Measurements from ENCODE around the gene CNTNAP2. TPM values are rescaled to one million over a fixed set of nuclear protein-coding genes. Genes with fewer than 3 reads are reported as not detected.

CNTNAP2 gene
- total RNA-seq, 2 donors from 2014 or later, result 171 to 228 TPM

DNA sequence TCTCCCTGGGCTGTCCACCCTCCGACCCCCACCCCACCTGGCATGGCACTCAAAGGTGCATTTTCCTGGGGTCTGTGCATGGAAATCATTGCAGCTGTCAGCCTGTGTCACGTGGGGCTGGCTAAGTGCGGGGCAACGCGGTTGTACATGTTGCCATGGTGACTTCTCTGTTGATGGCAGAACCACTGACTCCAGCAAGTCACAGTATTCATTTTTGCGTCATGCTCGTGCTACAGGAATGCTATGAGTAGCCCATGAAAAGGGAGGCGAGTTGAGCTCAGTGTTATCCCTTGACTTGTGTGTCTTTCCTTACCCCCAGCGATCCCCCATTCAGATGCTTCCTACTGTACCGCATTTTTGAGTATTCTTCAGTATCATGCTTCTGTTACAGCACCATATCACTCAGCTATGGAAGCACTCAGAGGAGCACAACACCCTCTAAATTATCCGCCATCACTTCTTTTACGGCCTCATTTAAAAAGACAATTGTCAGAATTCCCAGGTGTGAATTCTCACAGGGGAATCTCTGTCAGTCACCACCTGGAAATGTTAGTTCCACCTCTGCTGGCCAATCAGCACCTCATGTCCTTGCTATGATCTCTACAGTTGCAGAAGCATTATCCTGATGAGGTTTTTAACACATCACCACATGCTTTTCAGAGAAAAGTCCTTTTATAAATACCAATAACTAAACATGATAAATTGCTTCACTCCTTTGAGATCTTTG is 2279.6 kb downstream of the CNTNAP2 start:
- peak; percentile 62 for DNase-seq

DNA sequence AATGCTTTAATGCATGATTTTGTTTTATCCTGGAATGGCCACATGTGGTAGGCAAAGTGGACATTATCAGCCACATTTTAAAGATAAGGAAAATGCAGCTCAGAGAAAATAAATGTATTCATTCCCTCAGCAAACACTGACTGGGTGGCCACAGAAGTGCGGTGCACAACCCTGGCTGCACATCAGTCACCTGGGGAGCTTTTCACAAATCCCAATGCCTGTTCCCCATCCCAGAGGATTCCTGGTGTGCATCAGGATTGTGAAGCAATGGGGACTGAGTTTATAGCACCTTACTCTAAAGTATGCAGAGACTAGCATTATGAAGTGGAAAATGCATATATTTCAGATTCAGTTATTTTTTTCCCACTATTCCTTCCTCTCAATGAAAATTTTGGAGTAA is 2280.5 kb downstream of the CNTNAP2 start:
- Mint-ChIP-seq H3K36me3 (ENCODE audit: low read depth) (peaks cover 19% of the 10 kb centered on the region), H3K4me1 (peaks cover 54% of the 10 kb centered on the region), H3K27ac (no peak overlapping the region), H3K9me3 (no peaks in the 10 kb centered on the region), H3K4me3 (no peak overlapping the region), H3K27me3 (ENCODE audit: insufficient read depth) (no peaks in the 10 kb centered on the region)
- H3K4me3 ChIP-seq (ENCODE audit: low read length), result no peak overlapping the region
- no peaks in the 10 kb centered on the region for H3K27me3 ChIP-seq (ENCODE audit: control insufficient read depth, insufficient read depth, low read length, poor library complexity, severe bottlenecking)
- H3K27ac ChIP-seq (ENCODE audit: low read depth, low read length), result no peak overlapping the region
- no peak overlapping the region for H3K9ac ChIP-seq (ENCODE audit: extremely low read depth, low read length, poor library complexity, severe bottlenecking)
- no peak for DNase-seq
- H3K36me3 ChIP-seq (ENCODE audit: control insufficient read depth, insufficient read depth, low read length), result peaks cover 77% of the 10 kb centered on the region
- TF ChIP-seq, protein P1, sequence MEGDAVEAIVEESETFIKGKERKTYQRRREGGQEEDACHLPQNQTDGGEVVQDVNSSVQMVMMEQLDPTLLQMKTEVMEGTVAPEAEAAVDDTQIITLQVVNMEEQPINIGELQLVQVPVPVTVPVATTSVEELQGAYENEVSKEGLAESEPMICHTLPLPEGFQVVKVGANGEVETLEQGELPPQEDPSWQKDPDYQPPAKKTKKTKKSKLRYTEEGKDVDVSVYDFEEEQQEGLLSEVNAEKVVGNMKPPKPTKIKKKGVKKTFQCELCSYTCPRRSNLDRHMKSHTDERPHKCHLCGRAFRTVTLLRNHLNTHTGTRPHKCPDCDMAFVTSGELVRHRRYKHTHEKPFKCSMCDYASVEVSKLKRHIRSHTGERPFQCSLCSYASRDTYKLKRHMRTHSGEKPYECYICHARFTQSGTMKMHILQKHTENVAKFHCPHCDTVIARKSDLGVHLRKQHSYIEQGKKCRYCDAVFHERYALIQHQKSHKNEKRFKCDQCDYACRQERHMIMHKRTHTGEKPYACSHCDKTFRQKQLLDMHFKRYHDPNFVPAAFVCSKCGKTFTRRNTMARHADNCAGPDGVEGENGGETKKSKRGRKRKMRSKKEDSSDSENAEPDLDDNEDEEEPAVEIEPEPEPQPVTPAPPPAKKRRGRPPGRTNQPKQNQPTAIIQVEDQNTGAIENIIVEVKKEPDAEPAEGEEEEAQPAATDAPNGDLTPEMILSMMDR (conservative IDR thresholded peaks at IDR 0.05), result no peak
- no peaks in the 10 kb centered on the region for H3K9me3 ChIP-seq (ENCODE audit: control insufficient read depth, low read length)
- H3K4me1 ChIP-seq (ENCODE audit: control insufficient read depth, insufficient read depth, low read length), result peaks cover 9% of the 10 kb centered on the region
- WGBS, 2 experiments (ENCODE audit: insufficient coverage in 1 of 2, insufficient read length in 1 of 2), result 60 to 66% methylated on average over 1 of the region's 1 CpG

More for the DNA sequence above, 2279.6 kb downstream of the CNTNAP2 start:
- Mint-ChIP-seq H3K4me3 (no peak overlapping the region), H3K36me3 (ENCODE audit: low read depth) (peaks cover 22% of the 10 kb centered on the region), H3K9me3 (no peaks in the 10 kb centered on the region), H3K27ac (peak overlapping the region; percentile 24), H3K4me1 (peaks cover 48% of the 10 kb centered on the region), H3K27me3 (ENCODE audit: insufficient read depth) (no peaks in the 10 kb centered on the region)
- Histone ChIP-seq H3K9ac (ENCODE audit: extremely low read depth, low read length, poor library complexity, severe bottlenecking) (no peak overlapping the region), H3K27me3 (ENCODE audit: control insufficient read depth, insufficient read depth, low read length, poor library complexity, severe bottlenecking) (no peaks in the 10 kb centered on the region), H3K27ac (ENCODE audit: low read depth, low read length) (peak overlapping the region; percentile 72), H3K4me3 (ENCODE audit: low read length) (no peak overlapping the region), H3K9me3 (ENCODE audit: control insufficient read depth, low read length) (no peaks in the 10 kb centered on the region), H3K4me1 (ENCODE audit: control insufficient read depth, insufficient read depth, low read length) (peaks cover 9% of the 10 kb centered on the region), H3K36me3 (ENCODE audit: control insufficient read depth, insufficient read depth, low read length) (peaks cover 77% of the 10 kb centered on the region)
- 74 to 79% methylated on average over 12 of the region's 12 CpGs for WGBS, 2 experiments (ENCODE audit: insufficient coverage in 1 of 2, insufficient read length in 1 of 2)
- TF ChIP-seq, protein P1 (conservative IDR thresholded peaks at IDR 0.05), result no peak

DNA sequence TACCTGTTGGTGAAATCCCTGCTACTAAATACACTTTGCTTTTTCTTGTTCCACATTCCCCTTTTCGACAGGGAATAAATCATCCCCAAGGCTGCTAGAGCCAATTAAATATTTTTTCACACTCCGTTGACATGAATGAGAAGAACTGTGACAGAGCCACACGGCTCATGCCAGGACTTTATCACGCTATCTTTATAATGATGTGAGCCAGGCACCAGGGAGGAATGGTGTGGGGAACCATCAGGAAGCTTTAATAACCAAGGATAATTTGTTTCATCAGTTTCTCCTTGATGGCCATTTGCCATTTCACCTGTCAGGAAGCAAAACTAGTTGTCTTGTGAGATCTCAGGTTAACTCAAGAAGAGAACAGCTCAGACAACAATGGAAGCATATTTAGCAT is 2280.9 kb downstream of the CNTNAP2 start:
- Histone ChIP-seq H3K9me3 (ENCODE audit: control insufficient read depth, low read length) (no peaks in the 10 kb centered on the region), H3K27me3 (ENCODE audit: control insufficient read depth, insufficient read depth, low read length, poor library complexity, severe bottlenecking) (no peaks in the 10 kb centered on the region), H3K27ac (ENCODE audit: low read depth, low read length) (no peak overlapping the region), H3K4me3 (ENCODE audit: low read length) (no peak overlapping the region), H3K9ac (ENCODE audit: extremely low read depth, low read length, poor library complexity, severe bottlenecking) (no peak overlapping the region), H3K4me1 (ENCODE audit: control insufficient read depth, insufficient read depth, low read length) (peaks cover 9% of the 10 kb centered on the region), H3K36me3 (ENCODE audit: control insufficient read depth, insufficient read depth, low read length) (peaks cover 75% of the 10 kb centered on the region)
- 86 to 100% methylated on average over 2 to 4 of the region's 4 CpGs for WGBS, 2 experiments (ENCODE audit: insufficient coverage in 1 of 2, insufficient read length in 1 of 2)
- H3K4me3 Mint-ChIP-seq, result no peak overlapping the region
- H3K27me3 Mint-ChIP-seq (ENCODE audit: insufficient read depth), result no peaks in the 10 kb centered on the region
- TF ChIP-seq, protein P1 (conservative IDR thresholded peaks at IDR 0.05), result no peak
- H3K4me1 Mint-ChIP-seq, result peaks cover 57% of the 10 kb centered on the region
- no peak for DNase-seq
- H3K27ac Mint-ChIP-seq, result no peak overlapping the region
- H3K9me3 Mint-ChIP-seq, result no peaks in the 10 kb centered on the region
- H3K36me3 Mint-ChIP-seq (ENCODE audit: low read depth), result peaks cover 20% of the 10 kb centered on the region
